NCI-H1105 (cell line): ENCODE results near the gene TMEFF2.
A peak's percentile ranks its signal among the peaks of the same experiment; 100 is the strongest.

Experiments used
- DNase-seq: peaks from one replicate; lab custom pipeline; 2025; lab: John Stamatoyannopoulos, UW

The TMEFF2 gene

GRCh38 chr2:192068966-192069365, 125.8 kb downstream of the TMEFF2 start:
- no peak for DNase-seq

- no peak for DNase-seq
Measured at GRCh38 chr2:192067631-192068030, 127.1 kb downstream of the TMEFF2 start.

GRCh38 chr2:192064459-192064858, 130.3 kb downstream of the TMEFF2 start:
- no peak for DNase-seq

- DNase-seq, result no peak
Measured at GRCh38 chr2:192060161-192060560, 134.6 kb downstream of the TMEFF2 start.

- DNase-seq, result no peak
Measured at GRCh38 chr2:192059266-192059665, 135.5 kb downstream of the TMEFF2 start.

- DNase-seq, result no peak
Measured at GRCh38 chr2:192053921-192054320, 140.8 kb downstream of the TMEFF2 start.

- DNase-seq, result peak; percentile 69
Measured at GRCh38 chr2:192051533-192051932, 143.2 kb downstream of the TMEFF2 start.

- no peak for DNase-seq
Measured at GRCh38 chr2:192049362-192049761, 145.4 kb downstream of the TMEFF2 start.

GRCh38 chr2:192047315-192048107, 147.2 kb downstream of the TMEFF2 start:
- no peak for DNase-seq

GRCh38 chr2:192044496-192044895, 150.2 kb downstream of the TMEFF2 start:
- DNase-seq, result no peak

GRCh38 chr2:192043216-192043870, 151.4 kb downstream of the TMEFF2 start:
- DNase-seq, result no peak

GRCh38 chr2:192042126-192042525, 152.6 kb downstream of the TMEFF2 start:
- no peak for DNase-seq

- no peak for DNase-seq
Measured at GRCh38 chr2:192038110-192038509, 156.6 kb downstream of the TMEFF2 start.

GRCh38 chr2:192035731-192036442, 158.8 kb downstream of the TMEFF2 start:
- DNase-seq, result no peak

- DNase-seq, result no peak
Measured at GRCh38 chr2:192030856-192031255, 163.9 kb downstream of the TMEFF2 start.

GRCh38 chr2:192030289-192030688, 164.4 kb downstream of the TMEFF2 start:
- no peak for DNase-seq

- no peak for DNase-seq
Measured at GRCh38 chr2:192029089-192029488, 165.6 kb downstream of the TMEFF2 start.

- no peak for DNase-seq
Measured at GRCh38 chr2:192026825-192027120, 168.0 kb downstream of the TMEFF2 start.

- no peak for DNase-seq
Measured at GRCh38 chr2:192026059-192026824, 168.5 kb downstream of the TMEFF2 start.

- no peak for DNase-seq
Measured at GRCh38 chr2:192025637-192026036, 169.1 kb downstream of the TMEFF2 start.

GRCh38 chr2:192023006-192023405, 171.7 kb downstream of the TMEFF2 start:
- no peak for DNase-seq

- no peak for DNase-seq
Measured at GRCh38 chr2:192017844-192018243, 176.9 kb downstream of the TMEFF2 start.
